HL-60 (cell line): Measurements from ENCODE around the gene AMDHD2.

Source experiments
- CTCF ChIP-seq: IDR thresholded peaks from one replicate; pipeline ENCODE4 v1.5.1; 2011; ENCODE audit warnings: low read length, control low read depth, inconsistent platforms; ENCODE audit not compliant: insufficient read depth
- GABPA ChIP-seq: IDR thresholded peaks from 2 replicates; pipeline ENCODE4 v1.6.1; 2012; ENCODE audit warnings: low read depth
- POLR2AphosphoS5 ChIP-seq: IDR thresholded peaks from 2 replicates; pipeline ENCODE4 v1.6.1; 2012; ENCODE audit warnings: low read depth
- REST ChIP-seq: IDR thresholded peaks from 2 replicates; pipeline ENCODE4 v1.6.1; 2012; ENCODE audit warnings: low read depth; ENCODE audit not compliant: insufficient replicate concordance
- SPI1 ChIP-seq: IDR thresholded peaks from 2 replicates; pipeline ENCODE4 v1.6.1; 2012; ENCODE audit warnings: low read depth, mild to moderate bottlenecking, borderline replicate concordance

- TF ChIP-seq REST (no peak), CTCF (no peak), POLR2AphosphoS5 (no peak), SPI1 (no peak), GABPA (no peak)
Measured at GRCh38 chr16:2533912-2534311, 13.7 kb downstream of the AMDHD2 start.
